ENCODE measurements around the gene GRIK2. TPM values are rescaled to one million over a fixed set of nuclear protein-coding genes. Genes with fewer than 3 reads are reported as not detected.

The GRIK2 gene
- total and polyA plus RNA-seq, 2 donors (not counting 3 experiments of a cell fraction or from before 2014, with no cell fraction given), result not detected

GRCh38 chr6:101453221-101453620, 59.7 kb downstream of the GRIK2 start:
- Histone ChIP-seq H3K9me3 (replicated peaks; ENCODE audit: control insufficient read depth, insufficient read depth, low read length) (no peaks in the 10 kb centered on the region), H3K4me1 (ENCODE audit: control insufficient read depth, extremely low read depth, insufficient read depth, low read length) (no peaks in the 10 kb centered on the region), H3K79me2 (ENCODE audit: control insufficient read depth, insufficient read depth, low read length) (no peaks in the 10 kb centered on the region), H3K27me3 (ENCODE audit: control insufficient read depth in 2 of 2, insufficient read depth in 2 of 2, low read length in 2 of 2) (no peaks in the 10 kb centered on the region), H3K4me2 (ENCODE audit: insufficient read depth, low read length) (no peak overlapping the region), H3K36me3 (ENCODE audit: control insufficient read depth in 2 of 2, extremely low read depth in 1 of 2, insufficient read depth in 2 of 2, low read length in 2 of 2) (no peaks in the 10 kb centered on the region), H4K20me1 (replicated peaks; ENCODE audit: control insufficient read depth, extremely low read depth, insufficient read depth, low read length) (no peaks in the 10 kb centered on the region), H2AFZ (ENCODE audit: low read depth, low read length) (no peak overlapping the region), H3K4me3 (replicated peaks in 1 of 3; ENCODE audit: insufficient read depth in 1 of 3, low read depth in 1 of 3, low read length in 3 of 3) (no peak overlapping the region), H3K9ac (replicated peaks; ENCODE audit: extremely low read depth, insufficient read depth, low read length) (no peak overlapping the region), H3K27ac (ENCODE audit: insufficient read depth, low read depth, low read length) (no peak overlapping the region), H3K9me1 (replicated peaks; ENCODE audit: control insufficient read depth, extremely low read depth, insufficient read depth, low read length) (no peaks in the 10 kb centered on the region)
- TF ChIP-seq EZH2 (IDR thresholded peaks at IDR 0.05; ENCODE audit: borderline replicate concordance, low read depth, low read length, severe bottlenecking) (no peak), MAX (IDR thresholded peaks at IDR 0.05; ENCODE audit: insufficient read depth, insufficient read length) (no peak), MYC (IDR thresholded peaks at IDR 0.05; ENCODE audit: low read depth, low read length) (no peak), JUN (IDR thresholded peaks at IDR 0.05; ENCODE audit: borderline replicate concordance, insufficient read depth, insufficient read length, low read depth) (no peak), POLR2AphosphoS5 (IDR thresholded peaks at IDR 0.05; ENCODE audit: insufficient read depth, low read depth, low read length) (no peak), FOS (IDR thresholded peaks at IDR 0.05; ENCODE audit: borderline replicate concordance, insufficient read depth, low read length) (no peak), POLR2A (IDR thresholded peaks at IDR 0.05; ENCODE audit: low read depth, low read length) (no peak), GATA2 (IDR thresholded peaks at IDR 0.05; ENCODE audit: insufficient read depth, insufficient read length, low read depth, low read length) (no peak), CTCF (IDR thresholded peaks at IDR 0.05; ENCODE audit: extremely low read depth in 1 of 2, insufficient read depth in 1 of 2, low read depth in 1 of 2, low read length in 2 of 2) (no peak)
- intact Hi-C loops (cut with micrococcal nuclease) (no loop called here), dilution Hi-C loops (cut with MboI; ENCODE audit: extremely low pct_ligation_motif_present, low sequenced_read_pairs) (no loop called here)
- CTCF ChIA-PET, result no interaction called here
- BruUV-seq (replicated peaks), result no TSS peak
- DNase-seq (ENCODE audit: low read depth, low spot score) (no peak), FAIRE-seq (no peak)
- POLR2A ChIA-PET, result no interaction called here

Data from endothelial cell of umbilical vein (primary cell).